ENCODE results near the gene FUT3.
"Not testable (repeated sequence)": the region's sequence is repeated elsewhere in the genome, so short reads cannot be mapped to it uniquely, and the experiment has no call there.

FUT3 gene

DNA sequence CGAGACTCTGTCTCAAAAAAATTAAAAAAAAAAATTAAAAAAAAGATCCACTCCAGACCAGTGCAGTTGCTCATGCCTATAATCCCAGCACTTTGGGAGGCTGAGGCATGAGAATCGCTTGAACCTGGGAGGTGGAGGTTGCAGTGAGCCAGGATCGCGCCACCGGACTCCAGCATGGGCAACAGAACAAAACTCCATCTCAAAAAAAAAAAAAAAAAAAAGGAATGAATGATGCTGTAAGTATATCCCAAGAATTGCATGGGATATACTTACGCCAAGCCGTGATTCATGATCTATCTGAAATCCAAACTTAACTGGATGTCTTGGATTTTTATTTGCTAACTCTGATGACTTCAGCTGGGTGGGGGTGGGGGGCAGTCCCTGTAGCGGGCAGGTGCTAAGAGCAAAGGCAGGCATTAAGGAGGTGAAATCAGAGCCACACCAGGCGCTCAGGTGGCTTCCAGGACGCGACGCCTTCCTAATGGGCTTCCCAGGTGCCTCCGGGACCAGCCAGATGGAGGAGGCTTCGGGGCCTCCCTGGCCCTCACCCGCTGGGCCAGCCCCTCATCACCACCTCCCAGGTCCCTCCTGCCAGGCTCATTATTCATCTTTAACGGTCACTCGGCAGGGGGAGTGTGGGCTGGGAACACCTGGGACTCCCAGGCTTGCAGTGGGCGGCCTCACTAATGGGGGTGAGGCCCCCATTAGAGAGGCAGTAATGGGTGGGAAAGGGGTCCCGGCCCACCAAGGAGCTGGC is 30.5 kb upstream of the FUT3 start:
- DNase-seq = no peak

DNA sequence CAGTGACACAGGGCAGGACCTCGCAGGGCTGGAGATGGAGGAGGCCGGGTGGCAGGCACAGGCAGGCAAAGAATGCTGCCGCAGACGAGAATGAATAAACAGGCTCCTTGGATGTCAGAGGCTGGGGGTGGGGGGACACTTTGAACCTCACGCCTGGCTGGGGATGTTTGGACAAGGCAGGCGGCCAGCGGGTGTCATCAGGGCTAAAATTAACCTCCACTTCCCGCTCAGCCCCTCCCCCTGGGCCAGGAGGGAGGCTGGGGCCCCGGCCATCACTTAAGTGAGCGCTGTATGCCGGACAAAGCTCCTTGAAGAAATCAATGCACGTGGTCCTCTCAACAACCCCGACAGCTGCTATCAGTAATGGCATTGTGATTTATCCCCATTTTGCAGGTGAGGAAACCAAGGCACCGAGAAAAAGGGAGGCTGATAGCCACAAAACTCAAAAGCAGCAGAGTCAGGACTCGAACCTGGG is 29.4 kb upstream of the FUT3 start:
- no peak for DNase-seq

DNA sequence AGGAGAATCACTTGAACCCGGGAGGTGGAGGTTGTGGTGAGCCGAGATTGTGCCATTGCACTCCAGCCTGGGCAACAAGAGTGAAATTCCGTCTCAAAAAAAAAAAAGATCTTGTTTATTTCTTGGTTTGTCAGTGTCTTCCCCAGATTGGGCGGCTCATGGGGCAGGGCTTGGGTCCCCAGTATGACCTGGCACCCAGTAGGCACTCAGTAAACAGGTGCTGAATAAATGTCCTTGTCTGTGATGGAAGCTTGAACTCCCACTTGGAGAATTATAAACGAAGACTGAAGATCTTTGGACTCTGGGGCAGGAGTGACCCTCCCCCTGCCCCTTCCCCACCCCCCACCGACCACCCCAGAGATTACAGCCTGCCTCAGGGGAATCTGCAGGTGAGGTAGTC is 28.9 kb upstream of the FUT3 start:
- no peak for DNase-seq

DNA sequence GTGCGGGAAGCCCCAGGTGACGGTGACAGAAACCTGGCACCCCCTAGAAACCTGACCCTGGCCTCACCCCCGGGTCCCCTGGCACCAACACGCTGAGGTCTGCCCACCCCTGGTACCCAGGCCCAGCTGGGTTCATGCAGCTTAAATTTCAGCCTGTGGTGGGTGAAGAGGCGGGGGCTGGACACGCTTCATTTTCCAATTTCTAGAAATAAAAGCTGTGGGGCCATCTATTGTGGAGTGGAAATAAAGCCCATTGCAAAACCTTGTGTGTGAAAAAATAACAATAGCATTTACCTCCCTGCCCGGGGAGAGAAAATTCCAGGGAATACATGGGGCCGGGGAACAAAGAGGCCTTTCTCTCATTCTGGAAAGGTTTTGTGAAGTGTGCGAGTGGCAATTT is 26.6 kb upstream of the FUT3 start:
- DNase-seq = no peak

DNA sequence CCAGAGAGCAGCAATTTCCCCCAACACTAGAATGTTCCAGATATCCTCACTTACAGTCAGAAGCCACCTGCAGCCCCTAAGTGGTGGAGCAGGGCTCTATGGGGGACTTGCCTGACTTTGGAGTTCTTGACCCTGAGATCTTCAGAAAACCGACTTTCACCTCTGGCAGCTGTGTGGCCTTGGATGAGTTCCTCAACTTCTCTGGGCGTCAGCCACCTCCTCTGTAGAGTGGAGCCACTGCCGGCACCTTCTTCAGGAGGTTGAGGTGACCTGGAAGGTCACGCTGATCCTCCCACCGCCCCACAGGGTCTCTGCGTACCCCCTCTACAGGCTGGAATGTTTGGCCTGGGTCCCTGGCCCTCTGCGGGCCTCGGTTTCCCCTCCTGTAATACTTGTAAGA is 26.2 kb upstream of the FUT3 start:
- no peak for DNase-seq

DNA sequence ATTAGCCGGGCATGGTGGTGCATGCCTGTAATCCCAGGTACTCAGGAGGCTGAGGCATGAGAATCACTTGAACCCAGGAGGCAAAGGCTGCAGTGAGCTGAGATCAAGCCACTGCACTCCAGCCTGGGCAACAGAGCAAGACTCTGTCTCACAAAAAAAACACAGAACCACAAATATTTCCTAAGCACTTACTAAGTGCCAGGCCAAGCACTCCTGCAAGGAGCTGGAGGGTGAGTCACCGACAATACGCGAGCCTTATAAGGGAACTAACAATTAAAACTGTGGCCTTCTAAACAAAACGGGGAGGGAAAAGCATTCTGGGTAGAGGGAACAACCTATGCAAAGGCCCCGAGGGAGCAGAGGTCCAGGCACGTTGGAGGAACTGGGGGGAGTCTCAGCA is 23.2 kb upstream of the FUT3 start:
- not testable (repeated sequence) for DNase-seq

DNA sequence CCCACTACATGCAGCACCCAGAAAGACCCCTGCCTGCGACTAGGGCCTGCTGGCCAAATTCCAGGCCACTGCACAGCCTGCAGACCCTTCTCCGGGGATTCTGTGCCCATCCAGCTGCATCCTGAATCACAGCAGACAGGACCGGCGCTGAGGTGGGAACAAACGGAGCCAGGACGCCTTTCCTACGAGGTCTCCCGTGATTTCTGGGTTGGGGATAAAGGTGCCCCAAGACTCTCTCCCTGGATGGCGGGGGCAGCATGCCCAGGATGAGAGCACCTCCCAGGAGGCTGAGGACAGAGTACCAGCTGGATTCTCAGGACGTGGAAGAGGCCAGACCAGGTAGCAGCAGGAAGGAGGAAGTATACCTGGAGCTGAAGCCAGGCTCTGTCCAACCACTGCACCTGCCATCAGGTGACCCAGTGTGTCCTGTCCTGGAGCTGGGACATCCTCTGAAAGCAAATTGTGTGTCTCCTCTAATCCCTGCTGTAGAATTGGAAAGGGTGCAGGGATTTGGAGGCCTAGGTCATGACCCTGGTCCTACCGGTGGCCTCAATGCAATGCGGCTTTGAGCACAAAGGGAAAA is 22.5 kb upstream of the FUT3 start:
- no peak for DNase-seq

DNA sequence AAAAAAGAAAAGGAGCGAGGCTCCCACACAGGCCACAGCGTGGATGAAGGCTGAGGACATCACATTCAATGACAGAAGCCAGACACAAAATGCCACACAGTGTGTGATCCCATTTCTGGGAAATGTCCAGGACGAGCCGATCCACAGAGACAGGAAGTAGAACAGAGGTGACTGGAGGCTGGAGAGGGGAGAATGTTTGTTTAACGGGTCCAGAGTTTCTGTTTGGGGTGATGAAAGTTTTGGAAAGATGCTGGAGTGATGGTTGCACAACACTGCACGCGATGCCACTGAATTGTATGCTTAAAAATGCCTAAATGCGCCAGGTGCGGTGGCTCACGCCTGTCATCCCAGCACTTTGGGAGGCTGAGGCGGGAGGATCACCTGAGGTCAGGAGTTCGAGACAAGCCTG is 19.7 kb upstream of the FUT3 start:
- DNase-seq = no peak

DNA sequence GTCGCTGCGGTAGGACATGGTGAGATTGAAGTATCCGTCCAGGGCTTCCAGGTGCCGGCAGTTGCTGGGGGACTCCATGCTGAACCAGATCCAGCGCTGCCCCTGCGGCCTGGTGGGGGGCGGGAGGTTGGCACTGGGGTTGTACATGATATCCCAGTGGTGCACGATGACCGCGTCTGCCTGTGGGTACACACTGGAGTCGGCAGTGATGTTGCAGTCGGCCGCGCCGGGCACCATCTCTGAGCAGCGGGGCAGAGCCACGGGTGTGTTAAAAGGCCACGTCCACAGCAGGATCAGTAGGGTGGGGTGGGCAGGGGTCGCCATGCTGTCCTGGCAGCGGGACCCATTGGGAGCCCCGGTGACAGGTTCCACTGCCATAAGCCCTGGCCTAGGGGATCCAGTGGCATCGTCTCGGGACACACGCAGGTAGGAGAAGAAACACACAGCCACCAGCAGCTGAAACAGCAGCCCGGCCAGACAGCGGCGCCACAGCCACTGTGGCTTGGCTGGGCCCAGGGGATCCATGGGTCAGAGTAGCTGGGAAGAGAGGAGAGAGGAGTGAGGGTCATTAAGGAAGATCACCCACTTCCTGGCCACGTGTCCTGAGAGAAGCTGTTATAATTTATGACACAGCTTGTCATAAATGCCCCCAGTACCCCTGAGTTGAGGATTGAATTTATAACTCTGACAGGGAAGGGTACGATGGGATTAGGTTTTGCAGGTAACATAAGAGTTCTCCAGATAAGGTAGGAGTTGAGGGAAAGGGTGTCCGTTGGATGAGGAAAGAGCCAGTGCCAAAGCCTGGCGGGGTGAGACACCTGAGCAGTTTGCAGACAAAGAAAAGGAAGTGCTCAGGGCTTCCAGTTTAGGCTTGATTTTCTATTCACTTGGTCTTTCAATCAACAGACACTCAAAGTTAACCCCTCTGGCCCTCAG is 16.2 kb upstream of the FUT3 start:
- DNase-seq = no peak

DNA sequence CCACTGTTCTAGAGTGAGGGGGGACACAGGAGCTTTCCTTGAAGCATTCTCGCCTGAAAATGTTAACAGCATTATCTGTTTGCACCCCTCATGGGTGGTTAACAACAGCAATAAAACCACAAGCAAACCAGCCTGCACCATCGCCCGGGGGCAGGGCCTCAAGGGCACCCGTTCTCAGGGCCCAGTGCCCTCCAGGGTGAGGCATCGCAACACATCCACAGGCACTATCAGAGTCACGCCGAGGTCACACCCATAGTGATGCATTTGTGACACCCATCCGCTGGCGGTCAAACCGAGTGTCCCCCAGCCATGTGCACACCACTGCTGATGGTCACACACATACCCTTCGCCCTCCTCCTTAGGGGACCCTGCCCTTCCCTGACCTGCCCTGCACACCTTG is 14.5 kb upstream of the FUT3 start:
- DNase-seq = no peak

DNA sequence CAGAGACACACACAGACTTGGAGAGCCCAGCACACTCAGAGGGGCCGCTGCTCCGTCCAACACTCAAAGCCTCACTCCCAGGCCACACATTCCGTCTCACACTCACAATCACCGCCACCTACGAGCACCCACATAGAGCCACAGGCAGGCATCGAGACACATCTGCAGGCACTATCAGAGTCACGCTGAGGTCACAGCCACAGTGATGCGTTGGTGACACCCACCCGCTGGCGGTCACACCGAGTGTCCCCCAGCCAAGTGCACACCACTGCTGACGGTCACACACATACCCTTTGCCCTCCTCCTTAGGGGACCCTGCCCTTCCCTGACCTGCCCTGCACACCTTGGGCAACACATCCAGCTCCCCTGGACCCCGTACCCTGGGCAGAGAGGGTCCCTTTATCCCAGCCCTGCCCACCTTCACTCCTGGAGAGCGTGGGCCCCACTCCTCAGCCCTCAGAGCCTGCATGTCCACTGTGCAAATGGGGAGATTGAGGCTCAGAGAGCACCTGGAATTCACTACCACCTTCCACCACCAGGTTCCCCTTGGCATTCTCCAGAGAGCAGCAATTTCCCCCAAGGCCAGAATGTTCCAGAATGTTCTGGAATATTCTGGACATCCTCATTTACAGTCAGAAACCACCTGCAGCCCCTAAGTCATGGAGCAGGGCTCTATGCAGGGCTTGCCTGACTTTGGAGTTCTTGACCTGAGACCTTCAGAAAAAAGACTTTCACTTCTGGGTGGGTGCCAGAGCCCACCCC is 13.7 kb upstream of the FUT3 start:
- DNase-seq = no peak

DNA sequence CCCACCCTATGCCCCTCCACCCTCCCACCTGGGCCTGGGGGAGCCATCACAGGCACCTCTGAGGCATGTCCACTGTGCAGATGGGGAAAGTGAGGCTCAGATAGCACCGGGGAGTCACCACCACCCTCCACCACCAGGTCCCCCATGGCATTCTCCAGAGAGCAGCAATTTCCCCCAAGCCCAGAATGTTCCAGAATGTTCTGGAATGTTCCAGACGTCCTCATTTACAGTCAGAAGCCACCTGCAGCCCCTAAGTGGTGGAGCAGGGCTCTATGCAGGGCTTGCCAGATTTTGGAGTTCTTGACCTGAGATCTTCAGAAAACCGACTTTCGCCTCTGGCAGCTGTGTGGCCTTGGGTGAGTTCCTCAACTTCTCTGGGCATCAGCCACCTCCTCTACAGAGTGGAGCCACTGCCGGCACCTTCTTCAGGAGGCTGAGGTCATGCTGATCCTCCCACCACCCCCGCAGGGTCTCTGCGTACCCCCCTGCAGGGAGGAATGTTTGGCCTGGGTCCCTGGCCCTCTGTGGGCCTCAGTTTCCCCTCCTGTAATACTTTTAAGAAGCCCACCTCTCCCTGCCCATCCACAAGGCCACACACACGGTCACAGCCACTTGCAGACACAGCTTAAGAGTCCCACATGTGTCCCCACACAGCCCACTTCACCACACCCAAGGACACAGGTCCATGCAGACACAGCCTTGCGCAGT is 12.9 kb upstream of the FUT3 start:
- DNase-seq = no peak

DNA sequence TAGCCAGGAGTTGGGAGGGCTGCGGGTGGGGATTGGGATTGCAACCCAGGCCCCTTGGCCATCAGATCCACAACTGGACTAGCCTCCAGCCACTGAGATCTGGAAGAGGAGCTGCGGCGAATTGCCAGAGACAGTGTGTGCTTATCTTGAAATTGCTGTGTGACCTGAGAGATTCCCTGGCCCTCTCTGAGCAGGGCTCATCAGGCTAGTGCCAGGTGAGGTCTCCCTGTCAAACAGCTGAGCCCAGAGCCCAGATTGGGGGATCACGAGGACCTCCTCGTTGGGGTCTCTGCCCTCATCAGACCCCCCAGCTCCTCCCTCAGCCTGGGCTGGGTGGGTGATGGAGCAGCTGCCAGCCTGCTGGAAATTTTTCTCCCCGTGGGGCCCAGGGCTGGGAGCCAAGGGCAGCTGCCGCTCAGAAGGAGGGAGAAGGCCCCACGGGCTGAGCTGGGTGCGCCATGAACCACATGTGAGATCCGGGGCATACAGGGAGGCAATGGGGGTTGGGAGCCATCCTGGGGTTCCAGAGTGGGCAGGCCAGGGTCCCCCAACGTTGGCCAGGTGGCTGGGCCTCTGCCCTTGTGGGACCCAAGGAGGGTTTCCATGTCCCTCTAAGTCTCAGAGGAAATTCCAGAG is 11.9 kb upstream of the FUT3 start:
- DNase-seq = no peak

DNA sequence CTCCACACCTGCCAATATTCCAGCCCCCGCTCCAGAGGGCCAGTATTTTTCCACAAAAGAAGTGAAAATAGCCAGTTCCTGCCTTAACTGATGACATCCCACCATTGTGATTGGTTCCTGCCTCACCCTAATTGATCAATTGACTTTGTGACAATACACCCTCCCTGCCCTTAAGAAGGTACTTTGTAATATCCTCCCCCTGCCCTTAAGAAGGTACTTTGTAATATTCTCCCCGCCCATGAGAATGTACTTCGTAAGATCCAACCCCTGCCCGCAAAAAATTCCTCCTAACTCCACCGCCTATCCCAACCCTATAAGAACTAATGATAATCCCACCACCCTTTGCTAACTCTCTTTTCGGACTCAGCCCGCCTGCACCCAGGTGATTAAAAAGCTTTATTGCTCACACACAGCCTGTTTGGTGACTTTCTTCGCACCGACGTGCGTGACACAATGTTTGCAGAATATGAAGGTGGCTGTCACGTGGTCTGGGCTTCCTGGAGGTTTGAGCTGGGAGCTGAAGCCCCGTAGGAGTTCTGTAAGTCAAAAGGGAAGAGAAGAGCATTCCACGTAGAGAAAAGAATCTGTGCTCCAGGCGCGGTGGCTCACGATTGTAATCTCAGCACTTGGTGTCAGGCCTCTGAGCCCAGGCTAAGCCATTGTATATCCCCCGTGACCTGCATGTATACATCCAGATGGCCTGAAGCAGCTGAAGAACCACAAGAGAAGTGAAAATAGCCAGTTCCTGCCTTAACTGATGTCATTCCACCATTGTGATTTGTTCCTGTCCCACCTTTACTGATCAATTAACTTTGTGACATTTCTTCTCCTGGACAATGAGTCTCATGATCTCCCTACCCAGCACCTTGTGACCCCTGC is 6.2 kb upstream of the FUT3 start:
- no peak for DNase-seq

DNA sequence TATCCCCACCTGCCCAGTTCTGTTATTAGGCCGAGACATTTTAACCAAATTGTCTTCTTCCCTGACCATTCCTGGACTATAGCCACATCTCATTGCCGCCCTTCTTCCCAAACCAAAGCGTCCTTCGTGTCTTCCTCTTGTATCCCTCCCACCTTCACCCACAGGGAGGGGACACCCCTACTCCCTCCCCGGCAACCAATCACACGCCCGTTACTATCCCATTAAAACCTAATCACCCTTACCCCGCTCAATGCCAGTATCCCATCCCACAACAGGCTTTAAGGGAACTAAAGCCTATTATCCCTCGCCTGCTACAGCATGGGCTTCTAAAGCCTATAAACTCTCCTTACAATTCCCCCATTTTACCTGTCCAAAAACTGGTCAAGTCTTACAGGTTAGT is 3.9 kb upstream of the FUT3 start:
- not testable (repeated sequence) for DNase-seq

DNA sequence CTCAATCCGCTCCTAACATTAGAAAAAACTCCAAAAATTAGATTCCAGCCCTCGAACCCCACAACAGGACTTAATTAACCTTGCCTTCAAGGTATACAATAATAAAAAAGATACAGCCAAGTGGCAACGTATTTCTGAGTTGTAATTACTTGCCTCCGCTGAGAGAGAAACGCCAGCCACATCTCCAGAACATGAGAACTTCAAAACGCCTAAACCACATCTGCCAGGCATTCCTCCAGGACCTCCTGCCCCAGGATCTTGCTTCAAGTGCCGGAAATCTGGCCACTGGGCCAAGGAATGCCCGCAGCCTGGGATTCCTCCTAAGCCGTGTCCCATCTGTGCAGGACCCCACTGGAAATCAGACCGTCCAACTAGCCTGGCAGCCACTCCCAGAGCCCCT is 2.9 kb upstream of the FUT3 start:
- not testable (repeated sequence) for DNase-seq

DNA sequence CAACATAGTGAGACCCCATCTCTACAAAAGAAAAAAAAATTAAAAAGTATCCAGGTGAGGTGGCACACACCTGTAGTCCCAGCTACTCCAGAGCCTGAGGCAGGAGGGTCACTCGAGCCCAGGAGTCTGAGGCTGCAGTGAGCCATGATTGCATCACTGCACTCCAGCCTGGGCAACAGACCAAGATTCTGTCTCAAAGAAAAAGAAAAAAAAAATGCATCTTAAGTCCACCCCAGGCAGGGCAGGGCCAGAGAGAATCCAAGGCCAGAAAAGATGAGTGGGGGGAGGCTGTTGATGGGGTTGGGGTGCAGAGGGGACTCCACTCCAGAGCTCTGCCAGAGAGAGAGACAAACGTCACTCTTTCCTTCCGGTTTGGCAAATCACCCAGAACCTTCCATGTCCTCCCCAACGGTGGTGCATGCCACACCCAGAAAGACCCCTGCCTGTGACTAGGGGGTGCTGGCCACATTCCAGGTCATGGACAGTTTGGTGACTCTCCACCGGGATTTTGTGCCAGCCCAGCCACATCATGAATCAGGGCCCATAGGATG is 431 bp downstream of the FUT3 start:
- no peak for DNase-seq

DNA sequence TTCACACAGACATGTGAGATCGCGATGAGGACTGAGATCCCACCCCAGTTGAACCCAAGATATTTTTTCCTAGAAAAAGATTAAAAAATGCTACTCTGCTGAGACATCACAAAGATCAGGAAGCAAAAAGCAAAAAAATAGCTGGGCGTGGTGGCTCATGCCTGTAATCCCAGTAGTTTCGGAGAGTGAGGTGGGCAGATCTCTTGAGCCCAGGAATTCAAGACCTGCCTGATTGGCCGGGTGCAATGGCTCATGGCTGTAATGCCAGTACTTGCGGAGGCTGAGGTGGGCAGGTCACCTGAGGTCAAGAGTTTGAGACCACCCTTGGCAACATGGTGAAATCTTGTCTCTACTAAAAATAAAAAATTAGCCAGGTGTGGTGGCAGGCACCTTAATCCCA is 1.1 kb downstream of the FUT3 start:
- no peak for DNase-seq

DNA sequence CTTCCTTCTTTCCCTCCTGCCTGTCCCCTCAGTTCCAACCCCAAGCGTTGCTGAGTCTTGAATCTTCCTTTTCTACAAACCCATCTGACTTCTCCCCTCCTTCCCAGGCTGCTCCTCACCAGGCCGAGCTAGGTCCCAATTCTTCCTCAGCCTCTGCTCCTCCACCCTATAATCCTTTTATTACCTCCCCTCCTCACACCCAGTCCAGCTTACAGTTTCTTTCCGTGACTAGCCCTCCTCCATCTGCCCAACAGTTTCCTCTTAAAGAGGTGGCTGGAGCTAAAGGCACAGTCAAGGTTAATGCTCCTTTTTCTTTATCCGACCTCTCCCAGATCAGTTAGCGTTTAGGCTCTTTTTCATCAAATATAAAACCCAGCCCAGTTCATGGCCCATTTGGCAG is 2.6 kb downstream of the FUT3 start:
- DNase-seq = not testable (repeated sequence)

DNA sequence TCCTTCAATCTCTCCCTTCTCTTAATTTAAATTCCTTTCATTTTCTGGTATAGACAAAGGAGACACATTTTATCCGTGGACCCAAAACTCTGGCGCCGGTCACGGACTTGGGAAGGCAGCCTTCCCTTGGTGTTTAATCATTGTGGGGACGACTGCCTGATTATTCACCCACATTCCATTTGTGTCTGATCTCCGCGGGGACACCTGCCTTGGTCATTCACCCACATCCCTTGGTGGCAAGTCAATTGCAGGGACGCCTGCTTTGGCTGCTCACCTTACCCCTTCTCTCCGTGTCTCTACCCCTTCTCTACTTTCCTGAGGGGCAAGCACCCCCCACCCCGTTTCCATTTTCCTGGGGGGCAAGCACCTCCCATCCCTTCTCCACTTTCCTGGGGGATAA is 3.4 kb downstream of the FUT3 start:
- not testable (repeated sequence) for DNase-seq
